Endothelial cell of umbilical vein (primary cell): ENCODE measurements around the gene ARRDC2. TPM values are rescaled to one million over a fixed set of nuclear protein-coding genes. Genes with fewer than 3 reads are reported as not detected.

Experiments used
- BruUV-seq: library from RNA; stranded (reverse); fragments of 400-500 nt; replicated peaks from 2 replicates; lab custom pipeline; 2021; lab: Mats Ljungman, UMichigan
- CTCF ChIA-PET: fragments of 300-600, 350-600 bp; sonication (Branson Sonifier 250); formaldehyde crosslinking; loops from one replicate; lab custom pipeline; 2021; ENCODE audit warnings: antibody characterized with exemption, inconsistent platforms; lab: Charles Lee
- POLR2A ChIA-PET: fragments of 300-600, 350-600 bp; sonication (Branson Sonifier 250); formaldehyde crosslinking; loops from one replicate; lab custom pipeline; 2021; ENCODE audit warnings: antibody characterized with exemption, inconsistent platforms; lab: Charles Lee
- DNase-seq: peaks from one replicate; pipeline ENCODE4 v3.0.0-alpha.2; 2011; ENCODE audit warnings: low read depth, low spot score
- FAIRE-seq: peaks from 2 replicates; lab custom pipeline; 2011; peaks lifted over from hg19 to GRCh38; lab: Jason Lieb, UNC
- H2AFZ ChIP-seq: 2 replicates; pipeline ENCODE4 v1.6.0; 2012; ENCODE audit warnings: low read depth, low read length, control low read depth, inconsistent platforms
- H3K27ac ChIP-seq: 2 replicates; pipeline ENCODE4 v1.5.1; 2011; ENCODE audit warnings: low read depth, mild to moderate bottlenecking, control low read depth, low read length, moderate library complexity; ENCODE audit not compliant: insufficient read depth
- H3K27me3 ChIP-seq, 2 experiments: 2 replicates each; pipeline versions ENCODE4 v1.6.0 to v1.6.1; 2011; ENCODE audit warnings: low read length in 2 of 2, mixed read lengths in 1 of 2; ENCODE audit not compliant: control insufficient read depth in 2 of 2, insufficient read depth in 2 of 2
- H3K36me3 ChIP-seq, 2 experiments: 2 replicates in 1 of 2; 3 replicates in 1 of 2; pipeline ENCODE4 v1.5.1; 2011; ENCODE audit warnings: low read length in 2 of 2, mild to moderate bottlenecking in 1 of 2, moderate library complexity in 1 of 2; ENCODE audit not compliant: control insufficient read depth in 2 of 2, insufficient read depth in 2 of 2; ENCODE audit errors: extremely low read depth in 1 of 2
- H3K4me1 ChIP-seq: 3 replicates; pipeline ENCODE4 v1.5.1; 2011; ENCODE audit warnings: mild to moderate bottlenecking, low read length; ENCODE audit not compliant: control insufficient read depth, insufficient read depth; ENCODE audit errors: extremely low read depth
- H3K4me2 ChIP-seq: 2 replicates; pipeline ENCODE4 v1.6.1; 2011; ENCODE audit warnings: low read length, control low read depth, mixed read lengths; ENCODE audit not compliant: insufficient read depth
- H3K4me3 ChIP-seq, 3 experiments: fragments of 200-600 bp in 1 of 3; sonication (generic), shearing (Covaris generic) in 1 of 3; replicated peaks in 1 of 3; 2 replicates each; pipeline ENCODE4 v1.5.1; 2011 to 2016; ENCODE audit warnings: control low read depth in 3 of 3, low read length in 3 of 3, mild to moderate bottlenecking in 2 of 3, inconsistent platforms in 1 of 3, low read depth in 1 of 3, moderate library complexity in 1 of 3; ENCODE audit not compliant: insufficient read depth in 1 of 3
- H3K79me2 ChIP-seq: 2 replicates; pipeline ENCODE4 v1.6.0; 2012; ENCODE audit warnings: low read length, inconsistent platforms; ENCODE audit not compliant: control insufficient read depth, insufficient read depth
- H3K9ac ChIP-seq: replicated peaks from 2 replicates; pipeline ENCODE3; 2011; ENCODE audit warnings: low read length, control low read depth; ENCODE audit not compliant: insufficient read depth; ENCODE audit errors: extremely low read depth
- H3K9me1 ChIP-seq: replicated peaks from 3 replicates; pipeline ENCODE4 v1.6.0; 2011; ENCODE audit warnings: mild to moderate bottlenecking, low read length; ENCODE audit not compliant: control insufficient read depth, insufficient read depth; ENCODE audit errors: extremely low read depth
- H3K9me3 ChIP-seq: replicated peaks from 2 replicates; pipeline ENCODE4 v1.5.1; 2012; ENCODE audit warnings: low read length, inconsistent platforms; ENCODE audit not compliant: control insufficient read depth, insufficient read depth
- H4K20me1 ChIP-seq: replicated peaks from 2 replicates; pipeline ENCODE3; 2011; ENCODE audit warnings: mild to moderate bottlenecking, low read length; ENCODE audit not compliant: control insufficient read depth, insufficient read depth; ENCODE audit errors: extremely low read depth
- CTCF ChIP-seq, 2 donors: IDR thresholded peaks; 1 replicate in 1 of 2; 2 replicates in 1 of 2; pipeline ENCODE4 v1.5.1; 2011; ENCODE audit warnings: low read length in 2 of 2, mild to moderate bottlenecking in 2 of 2, moderate library complexity in 2 of 2, control low read depth in 1 of 2, inconsistent platforms in 1 of 2, low read depth in 1 of 2; ENCODE audit not compliant: insufficient read depth in 1 of 2; ENCODE audit errors: extremely low read depth in 1 of 2
- JUN ChIP-seq: IDR thresholded peaks from 2 replicates; pipeline ENCODE4 v1.6.1; 2011; ENCODE audit warnings: borderline replicate concordance, low read depth; ENCODE audit not compliant: insufficient read length, insufficient read depth
- dilution Hi-C: fragments of 300-500 bp; cut with MboI; formaldehyde crosslinking; loops from one replicate; pipeline ENCODE4 v1.15.0; 2019; ENCODE audit warnings: low sequenced_read_pairs; ENCODE audit not compliant: extremely low pct_ligation_motif_present
- intact Hi-C: fragments of 100-400 bp; cut with micrococcal nuclease; formaldehyde crosslinking; loops from one replicate; pipeline ENCODE4 v1.10.0; 2022
- polyA plus RNA-seq, 4 experiments: library from polyadenylated mRNA; depleted of rRNA in 3 of 4; stranded (reverse) in 3 of 4; unstranded in 1 of 4; fragments of >200 nt; gene quantifications; 2 replicates each; pipeline versions ENCODE4 v1.2.1 to v1.2.3, GENCODE V29; 2011 to 2012; ENCODE audit warnings: missing spikeins in 1 of 4
- total RNA-seq: library from RNA; stranded (reverse); gene quantifications from 2 replicates; pipeline ENCODE4 v1.2.3, GENCODE V29; 2021

The ARRDC2 gene
- total and polyA plus RNA-seq, 2 donors (not counting 3 experiments of a cell fraction or from before 2014, with no cell fraction given), result 10.2 to 17.4 TPM

GRCh38 chr19:18008814-18009213 is 844 bp downstream of the ARRDC2 start:
- H3K79me2 ChIP-seq, result peaks cover 1% of the 10 kb centered on the region
- peak overlapping the region in 1 of 3 experiments; percentile 46 for H3K4me3 ChIP-seq
- no peak for TF ChIP-seq CTCF (IDR thresholded peaks at IDR 0.05; ENCODE audit: extremely low read depth in 1 of 2, insufficient read depth in 1 of 2, low read depth in 1 of 2, low read length in 2 of 2)

GRCh38 chr19:18009412-18010066 is 1.6 kb downstream of the ARRDC2 start:
- Histone ChIP-seq H3K79me2 (peaks cover 1% of the 10 kb centered on the region), H3K27ac (no peak overlapping the region), H3K9me3 (no peaks in the 10 kb centered on the region), H4K20me1 (no peaks in the 10 kb centered on the region), H3K36me3 (peaks cover 0 to 27% of the 10 kb centered on the region in 2 experiments), H3K27me3 (no peaks in the 10 kb centered on the region), H3K9me1 (no peaks in the 10 kb centered on the region), H3K9ac (no peak overlapping the region), H3K4me1 (peaks cover 7% of the 10 kb centered on the region), H3K4me2 (no peak overlapping the region), H3K4me3 (peak overlapping the region in 1 of 3 experiments; percentile 46), H2AFZ (no peak overlapping the region)
- ChIA-PET CTCF (interaction anchor here (1.2 kb wide), 1 partner anchor 48 kb away, joined by 7 read pairs; no protein-coding TSS in a partner anchor), POLR2A (no interaction called here)
- TF ChIP-seq JUN, result no peak
- FAIRE-seq, result no peak
- intact Hi-C loops, result loop anchor here (5.0 kb wide), 1 partner anchor 243 kb away; no protein-coding TSS in a partner anchor
- dilution Hi-C loops, result no loop called here
- no TSS peak for BruUV-seq
- no peak for DNase-seq

More at GRCh38 chr19:18008814-18009213, 844 bp downstream of the ARRDC2 start:
- DNase-seq (no peak), FAIRE-seq (no peak)
- Histone ChIP-seq H3K9me1 (no peaks in the 10 kb centered on the region), H3K9ac (no peak overlapping the region), H3K9me3 (no peaks in the 10 kb centered on the region), H4K20me1 (no peaks in the 10 kb centered on the region), H3K4me1 (peaks cover 7% of the 10 kb centered on the region), H3K27me3 (no peaks in the 10 kb centered on the region), H3K36me3 (peaks cover 0 to 27% of the 10 kb centered on the region in 2 experiments), H2AFZ (no peak overlapping the region), H3K27ac (no peak overlapping the region), H3K4me2 (no peak overlapping the region)
- ChIA-PET POLR2A (no interaction called here), CTCF (interaction anchor here (0.8 to 2.8 kb wide), 2 partner anchors 52 to 70 kb away, joined by 3 to 46 read pairs; no protein-coding TSS in a partner anchor)
- no TSS peak for BruUV-seq
- dilution Hi-C loops, result no loop called here
- intact Hi-C loops, result loop anchor here (5.0 kb wide), 1 partner anchor 243 kb away; no protein-coding TSS in a partner anchor
